ENCODE measurements around the gene ABCC3.

The ABCC3 gene

DNA sequence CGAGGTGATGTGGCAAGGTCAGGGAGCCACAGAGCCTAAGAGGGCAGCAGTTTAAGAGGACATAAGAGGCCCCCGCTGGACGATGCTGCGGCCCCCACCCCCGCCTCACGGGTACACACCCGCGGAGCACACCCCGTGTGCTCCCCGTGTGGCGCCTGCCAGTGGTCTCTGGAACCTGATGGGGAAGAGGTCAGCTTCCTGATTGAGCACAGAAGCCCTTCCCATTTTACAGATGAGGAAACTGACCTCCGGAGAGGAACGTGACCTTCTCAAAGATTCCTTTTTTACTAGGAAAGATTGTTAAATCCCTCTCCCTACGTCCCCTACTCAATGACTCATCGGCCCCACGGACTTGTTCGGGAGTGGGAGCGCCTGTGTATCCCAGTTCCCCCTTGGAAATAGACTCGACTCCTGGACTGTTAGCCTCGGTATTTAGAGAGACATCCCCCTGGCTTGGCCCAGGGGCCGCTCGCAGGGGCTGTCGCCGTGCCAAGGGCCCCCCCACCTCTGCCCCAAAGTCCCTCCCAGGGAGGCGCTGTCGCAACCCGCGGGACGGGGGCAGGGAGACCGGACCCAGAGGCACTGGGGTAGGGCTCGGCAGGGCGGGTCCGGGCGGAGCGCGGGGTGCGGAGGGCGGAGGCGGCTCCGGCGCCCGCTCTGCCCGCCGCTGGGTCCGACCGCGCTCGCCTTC lies at the start of gene ABCC3:
Gene ABCC3 (plus strand): TSS at position 658 of the 691 bp plus-strand sequence. CDS start 56 bp downstream, outside the sequence.
- peak; percentile 5 for DNase-seq

GRCh38 chr17:50585346-50585745 lies 49.3 kb upstream of the ABCC3 start:
- DNase-seq: no peak

DNA sequence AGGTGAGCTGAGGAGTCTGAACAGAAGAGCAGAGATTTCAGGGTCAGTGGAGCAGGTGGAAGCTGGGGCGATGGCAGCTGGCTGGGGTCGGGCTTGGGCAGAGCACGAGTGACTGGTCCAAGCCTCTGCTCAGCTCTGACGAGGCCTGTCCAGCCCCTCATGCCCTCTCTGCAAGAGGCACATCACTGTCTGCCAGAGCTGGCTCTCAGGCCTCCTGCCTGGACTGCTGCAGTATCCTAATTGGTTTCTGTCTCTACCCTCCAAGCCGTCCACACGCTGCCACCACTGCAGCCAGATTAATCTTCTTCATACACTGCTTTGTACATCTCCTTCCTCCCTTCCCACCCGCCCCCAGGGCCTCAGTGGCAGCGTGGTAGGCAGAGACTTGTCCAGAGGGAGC lies 48.8 kb upstream of the ABCC3 start:
- no peak for DNase-seq

DNA sequence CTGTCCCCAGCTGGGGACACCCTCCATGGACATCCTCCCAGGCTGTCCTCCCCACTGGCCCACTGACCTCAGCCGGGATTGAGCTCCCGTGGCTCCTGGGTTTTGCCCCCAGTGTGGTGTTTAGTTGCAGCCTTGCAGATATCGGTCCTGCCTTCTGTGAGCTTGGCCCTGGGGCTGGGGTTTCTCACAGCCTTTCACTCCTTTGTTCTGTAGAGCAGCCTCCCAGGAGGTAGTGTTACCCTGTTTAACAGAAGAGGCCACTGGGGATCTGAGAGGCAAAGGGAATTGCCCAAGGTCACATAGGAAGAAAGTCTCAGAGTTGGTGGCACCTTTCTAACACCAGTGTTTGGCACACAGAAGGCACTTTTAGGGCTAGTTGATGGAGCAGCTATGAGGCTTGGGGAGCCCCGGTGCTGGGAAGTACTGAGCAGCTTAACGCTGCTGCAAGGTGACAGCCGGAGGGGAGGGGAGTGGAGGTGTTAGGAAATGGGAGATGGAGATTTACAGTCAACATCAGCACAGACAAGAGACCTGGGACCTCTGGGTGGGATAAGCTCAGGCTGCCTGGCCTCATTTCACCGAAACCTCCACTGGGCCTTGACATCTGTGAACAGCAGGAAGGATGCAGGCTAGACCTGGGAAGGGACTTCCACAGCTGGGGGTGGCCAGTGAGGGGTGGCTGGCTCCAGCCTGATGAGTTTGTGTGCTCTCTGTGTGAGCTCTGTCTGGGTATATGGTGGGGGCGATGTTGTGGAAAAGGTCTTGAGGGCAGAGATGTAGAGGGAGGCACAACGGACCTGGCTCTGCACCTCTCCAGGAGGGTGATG lies 48.0 kb upstream of the ABCC3 start:
- DNase-seq: no peak

- DNase-seq: no peak
Observed at GRCh38 chr17:50587571-50587970, 47.1 kb upstream of the ABCC3 start.

DNA sequence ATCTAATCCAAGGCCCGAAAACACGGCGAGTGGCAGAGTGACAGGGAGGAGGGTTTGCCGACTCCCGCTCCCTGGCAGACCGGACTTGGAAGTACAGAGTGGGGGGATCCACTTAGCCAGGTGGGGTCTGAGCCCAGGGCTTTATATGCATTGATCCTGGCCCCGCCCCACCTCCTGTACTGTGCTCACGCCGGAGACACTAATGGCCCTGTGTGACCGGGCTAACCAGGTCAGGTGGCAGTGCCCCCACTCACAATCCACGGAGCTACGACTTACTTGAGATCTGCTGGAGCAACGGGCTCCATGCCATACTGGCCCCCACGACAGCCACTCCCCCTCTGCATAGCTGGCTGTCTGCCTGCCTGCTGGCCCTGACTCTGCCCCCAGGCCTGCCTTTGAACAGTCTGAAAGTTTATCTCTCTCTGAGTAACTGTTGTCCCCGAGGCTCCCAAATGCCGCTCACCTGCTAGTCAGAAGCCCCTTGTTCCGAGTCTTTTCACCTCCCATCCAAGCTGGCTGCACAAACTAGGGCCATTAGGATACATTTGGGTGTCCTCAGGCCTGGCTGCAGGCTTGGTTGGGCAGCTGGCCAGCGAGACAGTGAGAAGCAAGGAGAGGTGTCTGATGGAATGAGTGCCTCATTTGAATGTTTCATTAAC lies 46.2 kb upstream of the ABCC3 start:
- DNase-seq: no peak

- DNase-seq: no peak
Observed at GRCh38 chr17:50589095-50589705, 45.5 kb upstream of the ABCC3 start.

DNA sequence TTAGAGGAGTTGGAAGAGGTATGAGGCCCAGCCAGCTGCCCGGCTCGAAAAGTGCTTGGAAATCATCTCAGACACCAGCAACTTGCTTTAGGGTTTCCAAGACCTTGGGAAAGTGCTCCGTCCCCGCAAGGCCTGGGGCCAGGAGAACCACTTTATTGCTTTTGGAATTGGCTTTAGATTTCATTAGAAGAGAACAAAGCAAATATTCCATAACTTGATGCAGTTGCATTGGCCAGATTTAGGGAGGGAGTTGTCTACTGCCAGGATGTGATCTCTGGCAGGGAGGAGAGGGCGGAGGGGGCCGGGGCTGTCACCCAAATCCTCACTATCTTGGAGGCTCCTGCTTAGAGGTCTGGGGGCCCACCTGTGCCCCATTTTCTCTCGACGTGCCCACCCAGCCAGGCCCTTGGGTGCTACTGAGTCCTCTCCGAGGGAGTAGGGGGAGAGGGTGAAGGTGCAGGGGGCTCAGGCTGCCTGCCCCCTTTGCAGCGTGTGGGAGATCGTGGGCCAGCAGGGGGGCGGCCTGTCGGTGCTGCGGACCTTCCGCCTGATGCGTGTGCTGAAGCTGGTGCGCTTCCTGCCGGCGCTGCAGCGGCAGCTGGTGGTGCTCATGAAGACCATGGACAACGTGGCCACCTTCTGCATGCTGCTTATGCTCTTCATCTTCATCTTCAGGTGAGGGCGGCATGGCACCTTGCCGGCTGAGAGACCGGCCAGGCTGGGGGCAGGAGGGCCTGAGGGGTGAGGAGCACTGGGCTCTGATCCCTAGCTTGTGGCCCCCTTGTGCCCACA lies 43.5 kb upstream of the ABCC3 start:
- no peak for DNase-seq

- peak; percentile 61 for DNase-seq
Observed at GRCh38 chr17:50593321-50593720, 41.4 kb upstream of the ABCC3 start.

DNA sequence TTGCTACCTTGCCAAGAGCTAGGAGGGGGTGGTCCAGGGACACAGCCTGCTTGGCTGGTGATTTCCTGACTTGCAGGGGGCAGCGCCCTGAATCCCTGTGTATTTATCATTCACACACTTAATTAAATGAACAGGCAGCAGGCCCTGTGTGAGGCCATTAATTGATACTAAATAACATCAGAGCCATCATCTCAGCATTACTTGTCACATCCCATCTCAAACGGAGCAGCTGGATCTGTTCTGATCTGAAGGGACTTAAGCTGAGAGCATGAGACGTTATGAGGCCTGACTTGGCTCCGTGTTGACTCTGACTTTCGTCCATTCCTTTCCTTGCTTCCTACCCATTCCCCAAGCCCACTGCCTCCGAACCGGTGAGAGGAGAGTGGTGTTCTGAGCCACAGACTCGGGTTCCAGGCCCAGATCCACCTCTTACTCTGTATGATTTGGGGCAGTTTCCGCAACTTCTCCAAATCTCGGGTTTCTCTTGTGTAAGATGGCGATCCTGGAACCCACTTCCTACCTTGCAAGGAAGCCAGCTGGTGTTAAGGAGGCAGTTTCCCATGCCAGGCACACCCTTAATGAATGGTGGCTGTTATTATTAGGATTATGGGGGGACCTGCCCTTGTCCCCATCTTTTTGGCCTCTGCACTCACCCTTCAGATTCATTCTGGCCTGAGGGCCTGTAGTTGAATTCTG lies 40.4 kb upstream of the ABCC3 start:
- no peak for DNase-seq

- no peak for DNase-seq
Observed at GRCh38 chr17:50594892-50595291, 39.8 kb upstream of the ABCC3 start.

DNA sequence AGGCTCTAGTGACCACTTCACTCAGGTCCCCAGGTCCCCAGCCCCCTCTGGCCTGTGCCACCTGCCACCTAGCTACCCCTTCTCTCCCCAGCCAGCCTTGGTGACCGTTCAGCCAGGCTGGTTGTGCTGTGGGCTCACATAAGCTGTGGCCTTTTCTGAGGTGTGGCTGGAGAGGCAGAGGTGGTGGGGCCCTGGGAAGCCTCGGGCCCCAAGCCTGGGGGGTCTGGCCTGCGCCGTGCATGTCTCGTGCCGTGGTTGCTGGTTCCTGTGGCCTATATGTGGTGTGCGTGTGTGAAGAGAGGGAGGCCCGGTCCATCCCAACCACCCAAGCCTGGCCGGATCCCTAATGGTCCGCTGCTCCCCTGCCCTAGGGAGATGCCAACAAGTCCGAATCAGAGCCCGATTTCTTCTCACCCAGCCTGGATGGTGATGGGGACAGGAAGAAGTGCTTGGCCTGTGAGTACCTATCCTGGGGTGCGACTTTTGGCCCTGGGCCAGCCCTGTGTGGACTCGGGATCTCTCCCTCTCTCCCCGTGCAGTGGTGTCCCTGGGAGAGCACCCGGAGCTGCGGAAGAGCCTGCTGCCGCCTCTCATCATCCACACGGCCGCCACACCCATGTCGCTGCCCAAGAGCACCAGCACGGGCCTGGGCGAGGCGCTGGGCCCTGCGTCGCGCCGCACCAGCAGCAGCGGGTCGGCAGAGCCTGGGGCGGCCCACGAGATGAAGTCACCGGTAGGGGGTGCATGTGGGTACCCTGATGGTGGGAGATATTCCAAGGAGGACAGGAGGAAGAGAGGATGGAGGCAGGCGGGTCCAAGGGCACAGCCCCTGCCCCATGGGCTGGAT lies 38.3 kb upstream of the ABCC3 start:
- DNase-seq: no peak

DNA sequence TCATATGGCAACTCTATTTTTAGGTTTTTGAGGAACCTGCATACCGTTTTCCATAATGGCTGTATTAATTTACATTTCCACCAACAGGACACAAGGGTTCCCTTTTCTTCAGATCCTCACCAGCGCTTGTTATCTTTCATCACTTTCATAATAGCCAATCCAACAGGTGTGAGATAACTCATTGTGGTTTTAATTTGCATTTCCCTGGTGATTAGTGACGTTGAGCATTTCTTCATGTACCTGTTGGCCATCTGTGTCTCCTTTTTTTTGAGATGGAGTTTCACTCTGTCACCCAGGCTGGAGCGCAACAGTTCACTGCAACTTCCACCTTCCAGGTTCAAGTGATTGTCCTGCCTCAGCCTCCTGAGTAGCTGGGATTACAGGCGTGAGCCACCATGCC lies 36.2 kb upstream of the ABCC3 start:
- DNase-seq: no peak

DNA sequence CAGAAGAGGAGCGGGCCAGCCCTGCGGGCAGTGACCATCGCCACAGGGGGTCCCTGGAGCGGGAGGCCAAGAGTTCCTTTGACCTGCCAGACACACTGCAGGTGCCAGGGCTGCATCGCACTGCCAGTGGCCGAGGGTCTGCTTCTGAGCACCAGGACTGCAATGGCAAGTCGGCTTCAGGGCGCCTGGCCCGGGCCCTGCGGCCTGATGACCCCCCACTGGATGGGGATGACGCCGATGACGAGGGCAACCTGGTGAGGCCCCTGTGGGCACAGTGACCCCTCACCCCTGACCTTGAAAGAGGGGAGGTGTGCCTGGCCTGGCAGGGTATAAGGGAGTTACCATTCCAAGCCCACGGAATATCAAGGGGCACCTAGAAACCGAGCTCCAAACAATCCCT lies 35.1 kb upstream of the ABCC3 start:
- no peak for DNase-seq

GRCh38 chr17:50601823-50602375 lies 32.8 kb upstream of the ABCC3 start:
- no peak for DNase-seq

DNA sequence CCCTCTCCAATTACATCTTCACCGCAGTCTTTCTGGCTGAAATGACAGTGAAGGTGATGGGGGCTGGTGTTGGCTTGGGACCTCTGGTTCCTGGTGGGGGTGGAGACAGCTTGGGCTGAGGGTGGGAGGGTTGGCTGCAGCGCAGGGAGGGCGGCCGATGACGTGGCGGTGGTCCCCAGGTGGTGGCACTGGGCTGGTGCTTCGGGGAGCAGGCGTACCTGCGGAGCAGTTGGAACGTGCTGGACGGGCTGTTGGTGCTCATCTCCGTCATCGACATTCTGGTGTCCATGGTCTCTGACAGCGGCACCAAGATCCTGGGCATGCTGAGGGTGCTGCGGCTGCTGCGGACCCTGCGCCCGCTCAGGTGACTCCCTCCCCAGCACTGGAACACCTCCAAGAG lies 31.8 kb upstream of the ABCC3 start:
- DNase-seq: no peak

GRCh38 chr17:50603340-50603739 lies 31.3 kb upstream of the ABCC3 start:
- peak; percentile 18 for DNase-seq

GRCh38 chr17:50604513-50604912 lies 30.2 kb upstream of the ABCC3 start:
- peak; percentile 94 for DNase-seq

- DNase-seq: no peak
Observed at GRCh38 chr17:50605429-50605828, 29.3 kb upstream of the ABCC3 start.

DNA sequence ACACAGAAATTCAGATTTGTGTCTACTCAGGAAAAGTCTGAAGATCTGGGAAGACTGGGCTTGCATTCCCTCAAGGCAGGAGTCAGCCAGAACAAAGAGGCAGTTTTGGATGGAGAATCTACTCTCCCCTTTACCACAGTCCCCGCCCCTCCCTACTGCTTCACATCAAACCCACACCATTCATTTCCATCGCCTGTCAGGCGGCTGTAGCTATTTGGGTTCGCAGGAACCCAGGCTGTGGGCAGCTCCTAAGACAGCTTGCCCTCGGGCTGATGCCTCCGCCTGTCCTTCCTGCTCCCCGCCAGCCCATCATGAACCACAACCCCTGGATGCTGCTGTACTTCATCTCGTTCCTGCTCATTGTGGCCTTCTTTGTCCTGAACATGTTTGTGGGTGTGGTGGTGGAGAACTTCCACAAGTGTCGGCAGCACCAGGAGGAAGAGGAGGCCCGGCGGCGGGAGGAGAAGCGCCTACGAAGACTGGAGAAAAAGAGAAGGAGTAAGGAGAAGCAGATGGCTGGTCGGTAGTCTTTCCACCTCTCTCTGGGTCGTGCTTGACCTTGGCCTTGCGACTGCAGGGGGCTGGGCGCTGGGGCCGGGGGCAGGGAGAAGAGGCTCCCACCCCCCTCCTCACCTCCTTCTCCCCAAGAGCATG lies 27.0 kb upstream of the ABCC3 start:
- DNase-seq: no peak
